Heart left ventricle (tissue), 13 donors: Measurements from ENCODE around the gene LTC4S.

ENCODE experiments used
- POLR2A ChIP-seq, 2 donors: fragments of 450-650 bp; IDR thresholded peaks; one replicate each; pipeline ENCODE4 v1.6.1; 2017; ENCODE audit warnings: antibody characterized with exemption in 2 of 2, mild to moderate bottlenecking in 2 of 2, moderate library complexity in 2 of 2
- TF ChIP-seq, protein P1 (sequence below), 12 donors: fragments of 200-600 bp; sonication (generic) in 4 of 12; IDR thresholded peaks; one replicate each; pipeline versions ENCODE4 v1.5.0 to v1.8.0; 2018 to 2022; ENCODE audit warnings: antibody characterized with exemption in 12 of 12, mild to moderate bottlenecking in 5 of 12
- donor health status: ischemic (EF 13 %, LVEDD 7.1; RV severe dilation, severe dysfunction).
- donor health status: DM: no; HTN: yes; CAD: no.
- donor health status: DM: no; HTN: no; CAD: no.
- donor health status: ischemic (EF 25% LVEDD 6.9; RV normal size, moderate dysfunction).
- donor health status: ischemic (EF 25% LVEDD 5.7; RV mildly dilated, moderate dysfunction).
- donor health status: ischemic (EF 35%, LVEDD 5.7; RV mildly dilated, moderate dysfunction).
- donor health status: nonischemic (EF 11% LVEDD 7.7; RV severe dilation, severe dysfunction).
- donor health status: DM: yes; HTN: yes; CAD: no.
- donor health status: PGD.
- donor health status: ischemic (EF 29% LVEDD 5.4; RV normal size, mild dysfunction).
- donor health status: nonischemic (EF 23%, LVEDD 6.1; RV moderate dilation, normal function).

DNA sequence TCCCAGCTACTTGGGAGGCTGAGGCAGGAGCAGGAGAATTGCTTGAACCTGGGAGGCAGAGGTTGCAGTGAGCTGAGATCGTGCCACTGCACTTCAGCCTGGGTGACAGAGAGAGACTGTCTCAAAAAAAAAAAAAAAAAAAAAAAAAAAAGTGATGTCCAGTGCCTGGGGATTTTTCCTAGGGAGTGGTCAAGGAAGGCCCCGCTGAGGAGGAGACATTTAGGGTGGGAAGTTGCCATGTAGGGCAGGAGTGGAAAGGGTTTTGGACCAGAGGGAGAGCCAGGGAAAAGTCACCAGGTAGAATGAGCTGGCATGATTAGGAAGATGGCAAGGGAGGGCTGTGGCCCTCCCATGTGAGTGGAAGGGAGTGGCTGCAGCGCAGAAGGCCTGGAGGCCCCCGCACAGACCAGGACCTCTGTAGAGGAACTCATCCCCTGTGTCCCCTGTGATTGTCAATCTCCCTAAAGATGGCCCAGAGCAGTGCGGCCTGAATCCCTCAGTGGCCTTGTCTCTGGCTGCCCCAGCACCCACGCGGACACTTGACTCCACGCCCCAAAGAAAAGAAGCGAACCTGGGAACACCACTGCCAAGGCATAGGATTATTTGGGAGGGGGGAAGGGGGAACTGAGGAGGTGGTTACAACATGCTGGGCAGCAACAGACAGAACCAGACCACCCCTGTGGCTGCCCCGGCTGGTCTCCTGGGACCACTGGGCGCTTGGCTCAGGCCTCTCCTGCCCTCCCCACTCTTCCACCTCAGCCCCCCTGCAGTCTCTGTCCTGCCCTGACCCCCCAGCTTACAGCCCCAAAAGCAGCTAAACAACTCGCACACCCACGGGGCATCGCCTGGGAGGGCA is 24.3 kb downstream of the LTC4S start:
- TF ChIP-seq, protein P1, sequence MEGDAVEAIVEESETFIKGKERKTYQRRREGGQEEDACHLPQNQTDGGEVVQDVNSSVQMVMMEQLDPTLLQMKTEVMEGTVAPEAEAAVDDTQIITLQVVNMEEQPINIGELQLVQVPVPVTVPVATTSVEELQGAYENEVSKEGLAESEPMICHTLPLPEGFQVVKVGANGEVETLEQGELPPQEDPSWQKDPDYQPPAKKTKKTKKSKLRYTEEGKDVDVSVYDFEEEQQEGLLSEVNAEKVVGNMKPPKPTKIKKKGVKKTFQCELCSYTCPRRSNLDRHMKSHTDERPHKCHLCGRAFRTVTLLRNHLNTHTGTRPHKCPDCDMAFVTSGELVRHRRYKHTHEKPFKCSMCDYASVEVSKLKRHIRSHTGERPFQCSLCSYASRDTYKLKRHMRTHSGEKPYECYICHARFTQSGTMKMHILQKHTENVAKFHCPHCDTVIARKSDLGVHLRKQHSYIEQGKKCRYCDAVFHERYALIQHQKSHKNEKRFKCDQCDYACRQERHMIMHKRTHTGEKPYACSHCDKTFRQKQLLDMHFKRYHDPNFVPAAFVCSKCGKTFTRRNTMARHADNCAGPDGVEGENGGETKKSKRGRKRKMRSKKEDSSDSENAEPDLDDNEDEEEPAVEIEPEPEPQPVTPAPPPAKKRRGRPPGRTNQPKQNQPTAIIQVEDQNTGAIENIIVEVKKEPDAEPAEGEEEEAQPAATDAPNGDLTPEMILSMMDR (IDR thresholded peaks at IDR 0.05): no peak
- TF ChIP-seq POLR2A (IDR thresholded peaks at IDR 0.05): no peak
